Stimulated activated CD4-positive, alpha-beta T cell treated with anti-CD3 and anti-CD28 coated beads, Interleukin-12 subunit alpha, Interleukin-12 subunit beta, amount 100 ng/mL, for 48 hours (primary cell): Measurements from ENCODE around the gene MAP2K7.
"Not testable (repeated sequence)": the region's sequence is repeated elsewhere in the genome, so short reads cannot be mapped to it uniquely, and the experiment has no call there.

Experiments
- DNase-seq, 3 donors: peaks; one replicate each; pipeline ENCODE4 v3.0.0-alpha.2; 2020; ENCODE audit warnings: low read depth in 2 of 3, low spot score in 1 of 3

The MAP2K7 gene

DNA sequence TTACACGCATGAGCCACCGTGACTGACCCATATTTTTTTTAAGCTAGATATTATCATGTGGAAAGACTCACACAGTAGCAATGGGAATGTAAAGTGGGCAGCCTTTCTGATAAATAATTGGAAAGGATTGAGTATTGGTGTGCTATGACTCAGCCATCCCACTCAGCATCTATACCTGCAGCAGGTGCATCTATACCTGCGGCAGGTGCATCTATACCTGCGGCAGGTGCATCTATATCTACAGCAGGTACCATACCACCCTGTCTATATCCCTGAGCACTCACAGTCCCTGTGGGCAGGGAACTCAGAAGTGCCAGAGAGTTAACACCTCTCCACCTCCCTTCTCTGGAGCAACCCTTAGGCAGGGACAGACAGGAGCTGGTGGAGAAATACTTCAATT lies 20.6 kb upstream of the MAP2K7 start:
- no peak for DNase-seq

DNA sequence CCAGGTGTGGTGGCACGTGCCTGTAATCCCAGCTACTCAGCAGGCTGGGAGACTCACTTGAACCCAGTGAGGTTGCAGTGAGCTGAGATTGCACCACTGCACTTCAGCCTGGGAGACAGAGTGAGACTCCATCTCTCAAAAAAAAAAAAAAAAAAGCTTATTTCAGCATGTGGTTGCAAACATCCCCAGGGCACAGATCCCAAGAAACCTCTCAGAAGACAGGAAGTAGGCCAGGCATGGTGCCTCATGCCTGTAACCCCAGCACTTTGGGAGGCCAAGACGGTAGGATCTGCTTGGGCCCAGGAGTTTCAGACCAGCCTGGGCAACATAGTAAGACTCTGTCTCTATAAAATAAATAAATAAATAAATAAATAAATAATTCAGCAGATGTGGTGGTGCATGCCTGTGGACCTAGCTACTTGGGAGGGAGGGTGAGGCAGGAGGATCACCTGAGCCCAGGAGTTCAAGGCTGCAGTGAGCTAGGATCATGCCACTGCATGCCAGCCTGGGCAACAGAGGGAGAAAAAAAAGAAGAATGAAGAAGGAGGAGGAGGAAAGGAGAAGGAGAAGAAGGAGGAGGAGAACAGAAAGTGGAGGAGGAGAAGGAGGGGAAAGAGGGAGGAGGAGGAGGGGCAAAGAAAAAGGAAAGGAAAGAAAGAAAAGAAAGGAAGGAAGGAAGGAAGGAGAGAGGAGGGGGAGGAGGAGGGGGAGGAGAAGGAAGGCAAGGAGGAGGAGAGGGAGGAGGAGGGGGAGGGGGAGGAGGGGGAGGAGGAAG lies 19.7 kb upstream of the MAP2K7 start:
- no peak for DNase-seq

DNA sequence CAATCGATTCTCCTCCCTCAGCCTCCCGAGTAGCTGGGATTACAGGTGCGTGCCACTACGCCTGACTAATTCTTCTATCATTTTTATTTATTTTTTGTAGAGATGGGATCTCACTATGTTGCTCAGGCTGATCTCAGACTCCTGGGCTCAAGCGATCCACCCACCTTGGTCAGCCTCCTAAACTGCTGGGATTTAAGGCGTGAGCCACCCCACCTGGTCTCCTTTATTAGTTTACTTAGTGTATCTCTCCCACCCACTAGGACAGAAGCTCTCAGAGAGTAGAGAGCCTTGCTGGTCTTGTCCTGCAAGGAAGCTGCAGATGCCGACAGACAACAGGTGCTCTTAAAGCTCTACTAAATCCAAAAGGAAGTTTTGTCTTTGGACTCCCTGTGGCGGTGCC lies 17.9 kb upstream of the MAP2K7 start:
- no peak for DNase-seq

DNA sequence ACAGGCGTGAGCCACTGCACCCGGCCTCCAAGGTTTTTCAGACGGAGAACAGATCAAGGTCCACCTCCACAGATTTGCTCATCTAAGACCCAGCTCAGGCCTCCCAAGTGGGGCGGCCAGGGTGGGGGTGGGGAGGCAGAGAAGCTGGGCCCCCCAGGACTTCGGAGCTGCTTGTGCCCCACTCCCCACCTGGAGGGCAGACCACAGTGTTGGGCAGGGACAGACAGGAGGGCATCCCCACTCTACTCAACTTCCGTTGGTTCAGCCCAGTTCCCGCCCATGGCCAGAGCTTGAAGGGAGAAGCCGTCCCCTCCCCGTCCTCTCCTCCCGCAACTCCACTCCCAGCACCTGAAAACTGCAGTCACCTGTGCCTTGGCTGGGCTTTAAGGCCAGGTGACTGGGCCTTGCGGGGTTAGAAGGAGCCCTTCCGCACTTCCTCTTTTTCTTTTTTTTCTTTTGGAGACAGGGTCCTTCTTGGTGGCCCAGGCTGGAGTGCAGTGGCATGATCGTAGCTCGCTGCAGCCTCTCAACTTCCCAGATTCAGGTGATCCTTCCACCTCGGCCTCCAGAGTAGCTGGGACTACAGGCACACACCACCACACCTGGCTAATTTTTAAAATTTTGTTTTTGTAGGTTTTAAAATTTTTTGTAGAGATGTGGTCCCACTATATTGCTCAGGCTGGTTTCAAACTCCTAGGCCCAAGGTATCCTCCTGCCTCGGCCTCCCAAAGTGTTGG lies 16.1 kb upstream of the MAP2K7 start:
- no peak for DNase-seq

DNA sequence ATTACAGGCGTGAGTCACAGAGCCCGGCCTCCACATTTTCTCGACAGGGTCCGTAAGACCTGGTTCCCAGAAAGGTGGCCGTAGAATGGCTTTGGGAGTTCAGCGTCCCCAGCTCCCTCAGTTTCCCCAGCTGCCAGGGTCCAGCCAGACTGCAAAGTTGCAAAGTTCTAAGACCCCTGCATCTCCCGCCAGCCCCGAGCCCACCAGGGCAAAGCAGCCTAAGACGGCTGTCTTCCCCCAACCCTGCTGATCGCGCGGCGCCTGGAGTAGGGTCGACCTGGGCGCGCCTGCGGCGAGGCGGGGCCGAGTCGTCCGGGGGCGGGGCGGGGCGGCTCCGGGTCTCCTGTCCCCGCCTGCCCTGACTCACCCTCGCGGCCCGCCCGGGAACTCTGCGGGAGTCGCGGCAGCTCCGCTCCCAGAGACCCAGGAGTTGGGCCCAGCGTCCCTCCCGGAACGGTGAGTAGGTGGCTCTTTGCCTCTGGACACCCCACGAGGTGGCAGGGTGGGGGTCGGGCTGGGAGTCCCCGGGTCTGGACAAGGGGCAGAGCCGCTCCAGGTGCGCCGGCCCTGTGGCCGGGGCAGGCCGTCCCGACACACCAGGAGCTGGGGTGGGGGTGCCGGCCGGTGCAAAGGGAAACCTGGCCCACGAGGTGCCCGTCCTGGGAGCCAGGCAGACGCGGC lies 15.4 kb upstream of the MAP2K7 start, which contains the start of gene LRRC8E:
LRRC8E (plus strand) TSS at position 366 of the 681 bp plus-strand sequence. CDS start 7,094 bp downstream, outside the sequence.
- peak in 1 of 3 donors; percentile 44 for DNase-seq

DNA sequence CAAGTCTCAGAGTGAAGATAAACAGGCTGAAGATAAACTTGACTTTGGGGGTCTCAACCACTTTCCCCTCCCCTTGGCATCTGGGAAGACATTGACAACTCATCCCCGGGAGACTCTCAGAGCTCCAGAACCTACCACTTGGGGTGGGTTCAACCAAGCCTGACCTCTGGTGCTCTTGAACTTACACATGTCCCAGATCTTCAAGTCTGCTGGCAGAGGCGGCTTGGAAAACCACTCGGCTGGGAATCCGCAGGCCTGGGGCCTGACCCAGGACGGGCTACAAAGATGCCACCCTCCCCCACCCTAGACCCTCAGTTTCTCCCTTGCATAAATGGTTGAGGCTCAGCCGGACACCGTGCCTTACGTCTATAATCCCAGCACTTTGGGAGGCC lies 14.9 kb upstream of the MAP2K7 start:
- DNase-seq = no peak

DNA sequence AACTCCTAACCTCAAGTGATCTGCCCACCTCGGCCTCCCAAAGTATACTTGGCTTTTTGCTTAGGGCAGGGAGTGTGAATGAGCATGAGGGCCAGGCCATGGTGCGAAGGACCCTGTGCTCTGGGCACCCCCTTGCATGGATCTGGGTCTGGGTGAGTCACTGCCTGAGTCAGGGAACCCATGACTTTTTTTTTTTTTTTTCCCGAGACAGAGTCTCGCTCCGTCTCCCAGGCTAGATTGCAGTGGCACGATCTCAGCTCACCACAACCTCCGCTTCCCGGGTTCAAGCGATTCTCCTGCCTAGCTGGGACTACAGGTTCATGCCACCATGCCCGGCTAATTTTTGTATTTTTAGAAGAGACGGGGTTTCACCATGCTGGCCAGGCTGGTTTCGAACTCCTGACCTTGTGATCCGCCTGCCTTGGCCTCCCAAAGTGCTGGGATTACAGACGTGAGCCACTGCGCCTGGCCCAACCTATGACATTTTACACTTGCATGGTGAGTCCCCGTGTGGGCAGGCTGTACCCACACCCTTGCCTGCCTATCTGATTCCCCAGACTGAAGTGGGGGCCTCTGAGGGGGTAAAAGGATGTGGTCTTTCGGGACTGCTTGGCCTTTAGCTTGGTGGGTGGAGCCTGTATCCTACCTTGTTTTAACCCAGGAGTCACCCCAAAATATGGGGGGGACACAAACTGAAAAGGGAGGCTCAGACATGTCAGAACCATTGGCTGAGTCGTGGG lies 10.1 kb upstream of the MAP2K7 start:
- DNase-seq = not testable (repeated sequence)

DNA sequence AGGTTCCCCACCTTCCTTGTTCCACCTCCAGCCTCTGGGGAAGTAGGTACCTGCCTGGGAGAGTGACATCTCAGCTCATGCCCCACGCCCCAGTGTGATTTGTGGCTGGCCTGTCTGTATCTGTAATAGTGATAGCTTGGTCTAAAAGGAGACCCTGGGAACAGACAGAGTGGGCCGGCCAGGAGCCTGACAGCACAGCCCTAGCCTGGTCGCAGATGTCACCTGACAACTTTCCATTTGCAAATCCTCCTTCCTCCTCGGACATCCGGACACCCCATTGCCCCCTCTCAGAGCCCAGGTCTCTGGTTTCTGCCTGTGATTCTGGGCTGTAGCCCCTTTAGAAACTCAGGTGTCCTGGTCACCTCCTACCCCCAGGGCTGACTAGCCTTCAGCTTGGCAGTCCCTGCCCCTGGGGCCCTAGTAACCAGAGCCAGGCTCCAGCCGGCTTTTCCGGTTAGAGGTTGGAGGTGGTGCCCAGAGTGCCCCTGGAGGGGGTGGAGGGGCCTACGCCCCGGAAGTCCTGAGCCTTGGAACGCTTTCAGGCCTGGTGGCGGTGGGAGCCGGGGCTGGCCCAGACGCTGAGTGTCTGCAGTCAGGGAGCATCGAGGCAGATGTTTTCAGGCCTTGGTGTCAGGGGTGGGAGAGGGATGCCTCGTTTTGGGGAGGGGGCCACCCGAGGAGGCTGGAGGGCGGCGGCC lies 8.9 kb upstream of the MAP2K7 start:
- DNase-seq = no peak

DNA sequence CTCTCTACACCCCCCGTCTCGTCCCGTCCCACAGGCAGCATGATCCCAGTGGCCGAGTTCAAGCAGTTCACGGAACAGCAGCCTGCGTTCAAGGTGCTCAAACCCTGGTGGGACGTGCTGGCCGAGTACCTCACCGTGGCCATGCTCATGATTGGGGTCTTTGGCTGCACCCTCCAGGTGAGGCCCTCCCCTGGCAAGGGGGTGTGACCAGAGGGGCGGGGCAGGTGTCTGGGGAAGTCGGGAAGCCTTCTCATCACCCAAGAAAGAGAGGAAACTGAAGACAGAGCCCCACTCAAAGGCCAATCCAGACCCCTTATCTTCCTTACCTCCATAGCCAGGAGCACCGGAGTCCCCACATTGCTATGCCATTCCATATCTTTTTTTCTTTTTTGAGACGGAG lies 8.1 kb upstream of the MAP2K7 start:
- DNase-seq = no peak

DNA sequence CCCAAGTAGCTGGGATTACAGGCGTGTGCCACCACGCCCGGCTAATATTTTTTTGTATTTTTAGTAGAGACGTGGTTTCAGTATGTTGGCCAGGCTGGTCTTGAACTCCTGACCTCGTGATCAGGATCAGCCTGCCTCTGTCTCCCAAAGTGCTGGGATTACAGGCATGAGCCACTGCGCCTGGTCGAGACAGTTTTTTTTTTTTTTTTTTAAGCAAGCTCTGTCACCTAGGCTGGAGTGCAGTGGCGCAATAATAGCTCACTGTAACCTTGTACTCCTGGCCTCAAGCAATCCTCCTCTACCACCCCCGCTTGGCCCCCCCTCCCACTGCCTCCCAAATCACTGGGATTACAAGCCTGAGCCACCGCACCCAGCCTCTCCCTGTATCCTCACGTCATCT lies 6.4 kb upstream of the MAP2K7 start:
- no peak for DNase-seq

DNA sequence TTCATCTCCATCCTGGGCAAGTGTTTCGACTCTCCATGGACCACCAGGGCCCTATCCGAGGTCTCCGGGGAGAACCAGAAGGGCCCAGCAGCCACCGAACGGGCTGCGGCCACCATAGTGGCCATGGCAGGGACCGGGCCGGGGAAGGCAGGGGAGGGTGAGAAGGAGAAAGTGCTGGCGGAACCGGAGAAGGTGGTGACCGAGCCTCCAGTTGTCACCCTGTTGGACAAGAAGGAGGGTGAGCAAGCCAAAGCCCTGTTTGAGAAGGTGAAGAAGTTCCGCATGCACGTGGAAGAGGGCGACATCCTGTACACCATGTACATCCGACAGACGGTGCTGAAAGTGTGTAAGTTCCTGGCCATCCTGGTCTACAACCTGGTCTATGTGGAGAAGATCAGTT lies 4.7 kb upstream of the MAP2K7 start:
- DNase-seq = no peak

DNA sequence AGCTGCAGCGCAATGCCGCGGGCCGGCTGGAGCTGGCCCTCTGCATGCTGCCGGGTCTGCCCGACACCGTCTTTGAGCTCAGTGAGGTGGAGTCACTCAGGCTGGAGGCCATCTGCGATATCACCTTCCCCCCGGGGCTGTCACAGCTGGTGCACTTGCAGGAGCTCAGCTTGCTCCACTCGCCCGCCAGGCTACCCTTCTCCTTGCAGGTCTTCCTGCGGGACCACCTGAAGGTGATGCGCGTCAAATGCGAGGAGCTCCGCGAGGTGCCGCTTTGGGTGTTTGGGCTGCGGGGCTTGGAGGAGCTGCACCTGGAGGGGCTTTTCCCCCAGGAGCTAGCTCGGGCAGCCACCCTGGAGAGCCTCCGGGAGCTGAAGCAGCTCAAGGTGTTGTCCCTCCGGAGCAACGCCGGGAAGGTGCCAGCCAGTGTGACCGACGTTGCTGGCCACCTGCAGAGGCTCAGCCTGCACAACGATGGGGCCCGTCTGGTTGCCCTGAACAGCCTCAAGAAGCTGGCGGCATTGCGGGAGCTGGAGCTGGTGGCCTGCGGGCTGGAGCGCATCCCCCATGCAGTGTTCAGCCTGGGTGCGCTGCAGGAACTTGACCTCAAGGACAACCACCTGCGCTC lies 3.8 kb upstream of the MAP2K7 start:
- DNase-seq = no peak

DNA sequence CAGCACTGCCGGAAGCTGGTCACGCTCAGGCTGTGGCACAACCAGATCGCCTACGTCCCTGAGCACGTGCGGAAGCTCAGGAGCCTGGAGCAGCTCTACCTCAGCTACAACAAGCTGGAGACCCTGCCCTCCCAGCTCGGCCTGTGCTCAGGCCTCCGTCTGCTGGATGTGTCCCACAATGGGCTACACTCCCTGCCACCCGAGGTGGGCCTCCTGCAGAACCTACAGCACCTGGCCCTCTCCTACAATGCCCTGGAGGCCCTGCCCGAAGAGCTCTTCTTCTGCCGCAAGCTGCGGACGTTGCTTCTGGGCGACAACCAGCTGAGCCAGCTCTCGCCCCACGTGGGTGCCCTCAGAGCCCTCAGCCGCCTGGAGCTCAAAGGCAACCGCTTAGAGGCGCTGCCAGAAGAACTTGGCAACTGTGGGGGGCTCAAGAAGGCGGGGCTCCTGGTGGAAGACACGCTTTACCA lies 3.2 kb upstream of the MAP2K7 start:
- no peak for DNase-seq

DNA sequence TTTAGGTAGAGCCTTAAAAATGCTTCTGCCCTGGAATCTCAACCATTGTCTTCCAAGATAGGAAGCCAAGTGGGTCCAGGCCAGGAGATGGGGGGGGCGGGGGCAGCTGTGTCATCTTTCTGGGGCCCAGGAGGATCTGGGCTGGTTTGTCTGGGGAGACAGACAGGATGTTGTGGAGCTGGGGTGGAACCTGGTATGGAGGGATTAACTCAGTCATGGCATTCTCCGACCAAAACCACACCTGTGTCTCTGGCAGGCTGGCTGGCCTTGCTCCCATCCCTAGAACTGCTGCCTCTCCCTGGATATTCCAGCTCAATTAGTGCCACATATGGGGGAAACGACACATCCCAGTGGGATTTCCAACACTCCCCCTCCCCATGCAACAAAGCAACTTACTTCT lies 2.7 kb upstream of the MAP2K7 start:
- no peak for DNase-seq

DNA sequence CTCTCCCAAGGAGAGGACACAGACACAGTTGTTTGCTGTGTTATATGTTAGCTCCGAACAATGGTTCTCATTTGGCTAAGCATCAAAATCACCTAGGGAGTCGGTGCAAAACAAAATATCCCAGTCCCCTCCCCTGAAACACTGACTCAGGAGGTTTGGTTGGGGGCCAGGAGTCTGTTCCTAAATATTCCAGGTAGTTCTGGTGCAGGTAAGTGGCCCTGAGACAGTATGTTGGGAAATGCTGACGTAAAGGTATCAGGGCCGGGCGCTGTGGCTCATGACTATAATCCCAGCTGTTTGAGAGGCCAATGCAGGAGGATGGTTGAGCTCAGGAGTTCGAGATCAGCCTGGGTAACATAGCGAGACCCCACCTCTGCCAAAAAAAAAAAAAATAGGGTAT lies 2.3 kb upstream of the MAP2K7 start:
- no peak for DNase-seq

DNA sequence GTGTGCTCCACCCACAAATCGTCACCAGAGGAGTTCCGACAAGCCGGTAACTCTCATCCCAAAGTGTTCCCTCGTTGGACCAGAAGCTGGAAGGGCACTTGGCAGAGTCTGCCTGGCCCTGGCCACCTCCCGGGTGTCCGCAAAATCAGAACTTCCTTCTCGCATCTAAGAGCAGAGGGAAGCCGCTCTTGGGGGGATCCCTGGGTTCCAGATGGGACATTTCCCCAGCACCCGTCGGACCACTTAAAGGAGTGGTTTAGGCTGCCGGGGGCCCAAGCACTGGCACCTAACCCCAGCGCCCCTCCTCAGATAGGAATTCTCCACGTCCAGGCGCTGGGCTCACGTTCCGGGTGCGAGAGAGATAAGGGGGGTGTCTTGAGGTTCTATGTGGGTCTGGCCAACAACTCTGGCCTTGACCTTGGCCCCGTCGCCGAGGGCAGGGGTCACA lies 857 bp upstream of the MAP2K7 start:
- DNase-seq = no peak

DNA sequence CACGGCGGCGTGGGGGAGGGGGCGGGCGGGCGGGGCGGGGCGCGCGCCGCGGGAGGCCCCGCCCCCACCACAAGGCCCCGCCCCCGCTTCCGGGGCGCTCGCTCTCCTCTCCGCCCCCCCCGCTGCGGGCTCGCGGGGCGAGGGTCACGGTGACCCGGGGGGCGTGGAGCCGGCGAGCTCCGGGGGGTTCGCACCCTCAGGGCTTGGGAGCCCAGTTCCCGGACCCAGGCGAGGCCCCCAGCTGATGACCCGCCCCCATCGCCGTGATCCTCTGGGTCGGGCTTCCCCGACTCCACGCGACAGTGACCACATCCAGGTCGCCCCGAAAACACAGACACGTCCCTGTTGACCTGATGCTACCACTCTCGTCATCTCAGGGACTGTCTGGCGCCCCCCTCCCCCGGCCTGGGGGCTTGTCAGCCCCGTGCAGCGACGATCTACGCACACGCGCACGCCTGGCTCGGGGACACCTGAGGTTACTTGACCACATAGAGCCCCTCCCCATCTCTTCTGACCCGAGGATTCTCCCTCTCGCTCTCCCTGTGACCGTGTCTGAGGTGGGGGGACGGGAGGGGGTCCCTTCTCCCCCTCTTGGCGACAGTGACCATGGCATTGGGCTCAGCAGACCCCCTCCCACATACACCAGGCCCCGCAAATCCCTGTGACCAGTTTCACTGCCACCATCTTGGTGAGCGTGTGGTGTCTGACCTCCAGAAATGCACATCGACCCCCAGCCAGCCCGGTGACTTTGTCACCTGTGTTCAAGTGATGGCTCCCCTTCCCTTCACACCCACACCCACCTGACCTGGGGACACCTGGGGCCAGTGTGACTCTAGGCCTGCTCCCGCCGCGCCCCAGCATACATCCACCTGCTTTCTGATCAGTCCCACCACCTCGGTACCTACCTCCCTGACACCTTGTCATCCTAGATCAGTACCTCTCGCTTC lies 670 bp downstream of the MAP2K7 start:
- peak in 2 of 3 donors; percentile 24 to 37 for DNase-seq

DNA sequence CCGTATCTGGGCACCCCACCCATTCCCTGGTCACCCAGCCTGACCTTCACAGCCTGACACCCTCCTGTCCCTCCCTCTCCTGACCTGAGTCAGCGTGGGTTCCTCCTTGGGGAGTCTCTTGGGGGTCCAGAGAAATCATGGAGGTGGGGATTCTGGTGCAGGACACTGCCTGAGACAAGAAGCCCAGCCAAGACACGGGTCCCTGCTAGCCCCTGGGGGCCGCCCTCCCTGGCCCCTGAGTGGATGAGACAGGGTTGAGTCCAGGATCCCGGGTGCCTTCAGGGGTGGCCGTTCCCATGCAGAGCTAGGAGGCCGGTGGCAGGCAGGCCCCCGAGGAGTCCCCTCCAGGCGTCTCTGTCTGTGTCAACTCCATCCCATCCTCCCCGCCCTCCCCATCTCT lies 1.6 kb downstream of the MAP2K7 start:
- DNase-seq = no peak

DNA sequence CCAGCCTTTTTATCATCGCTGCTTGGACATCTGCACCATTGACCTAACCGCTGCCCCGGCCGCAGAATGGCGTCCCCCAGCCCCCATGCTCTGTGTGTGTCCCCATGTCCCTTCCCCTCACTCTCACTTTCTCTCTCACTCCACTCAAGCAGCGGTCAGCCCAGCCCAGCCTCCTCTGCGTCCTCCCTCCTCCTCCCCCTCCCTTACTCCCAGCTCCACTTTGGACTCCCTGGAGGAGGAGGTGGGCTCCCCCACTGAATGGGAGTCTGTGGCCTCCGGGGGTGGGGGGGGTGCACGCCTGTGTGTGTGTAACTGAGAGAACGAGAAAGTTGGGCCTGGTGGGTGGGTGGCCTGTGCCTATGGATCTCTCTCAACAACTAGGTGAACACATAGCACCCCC lies 2.2 kb downstream of the MAP2K7 start:
- no peak for DNase-seq
